ENCODE data around the gene ATP8B4. TPM values are rescaled to one million over a fixed set of nuclear protein-coding genes. Genes with fewer than 3 reads are reported as not detected.

The ATP8B4 gene
- total RNA-seq, 4 donors from 2014 or later = 5.2 to 24.3 (median 7.6) TPM

- no peaks in the 10 kb centered on the region for H3K27me3 ChIP-seq
- DNase-seq = no peak
- intact Hi-C loops (cut with DNase I) = no loop called here
- 81 to 83% methylated on average over 5 of the region's 5 CpGs for WGBS, 2 donors
- no peaks in the 10 kb centered on the region for H3K36me3 ChIP-seq
- no peak overlapping the region for H3K27ac ChIP-seq
- H3K9me3 ChIP-seq = no peaks in the 10 kb centered on the region
- TF ChIP-seq POLR2A (IDR thresholded peaks at IDR 0.05) (no peak), CTCF (IDR thresholded peaks at IDR 0.05) (no peak)
- no peak overlapping the region for H3K4me3 ChIP-seq (replicated peaks in 1 of 3)
- no peaks in the 10 kb centered on the region for H3K4me1 ChIP-seq
Measured at GRCh38 chr15:50050986-50051743, 67.9 kb downstream of the ATP8B4 start.

- intact Hi-C loops (cut with DNase I) = no loop called here
- Histone ChIP-seq H3K4me3 (replicated peaks in 1 of 3) (no peak overlapping the region), H3K27ac (no peak overlapping the region), H3K36me3 (no peaks in the 10 kb centered on the region), H3K4me1 (no peaks in the 10 kb centered on the region), H3K9me3 (no peaks in the 10 kb centered on the region), H3K27me3 (no peaks in the 10 kb centered on the region)
- no peak for TF ChIP-seq CTCF (IDR thresholded peaks at IDR 0.05)
- no peak for TF ChIP-seq POLR2A (IDR thresholded peaks at IDR 0.05)
- no peak for DNase-seq
Measured at GRCh38 chr15:50049871-50050270, 69.2 kb downstream of the ATP8B4 start.

GRCh38 chr15:50046867-50047266, 72.2 kb downstream of the ATP8B4 start:
- H3K27ac ChIP-seq = no peak overlapping the region
- H3K4me1 ChIP-seq = no peaks in the 10 kb centered on the region
- intact Hi-C loops (cut with DNase I) = no loop called here

GRCh38 chr15:50046159-50046558, 72.9 kb downstream of the ATP8B4 start:
- no peak overlapping the region for H3K27ac ChIP-seq
- no peaks in the 10 kb centered on the region for H3K36me3 ChIP-seq
- no peak for DNase-seq
- H3K9me3 ChIP-seq = no peaks in the 10 kb centered on the region
- H3K4me3 ChIP-seq (replicated peaks in 1 of 3) = no peak overlapping the region
- no peaks in the 10 kb centered on the region for H3K4me1 ChIP-seq
- no peaks in the 10 kb centered on the region for H3K27me3 ChIP-seq
- TF ChIP-seq CTCF (IDR thresholded peaks at IDR 0.05) = no peak
- no peak for TF ChIP-seq POLR2A (IDR thresholded peaks at IDR 0.05)
- intact Hi-C loops (cut with DNase I) = no loop called here
- WGBS, 2 donors = 79 to 85% methylated on average over 1 of the region's 1 CpG

More at GRCh38 chr15:50046867-50047266, 72.2 kb downstream of the ATP8B4 start:
- H3K36me3 ChIP-seq = no peaks in the 10 kb centered on the region
- no peaks in the 10 kb centered on the region for H3K27me3 ChIP-seq
- TF ChIP-seq POLR2A (IDR thresholded peaks at IDR 0.05) = no peak
- H3K4me3 ChIP-seq (replicated peaks in 1 of 3) = no peak overlapping the region
- DNase-seq = no peak
- no peaks in the 10 kb centered on the region for H3K9me3 ChIP-seq
- WGBS, 2 donors = 66 to 70% methylated on average over 2 of the region's 2 CpGs

GRCh38 chr15:50044904-50045303, 74.1 kb downstream of the ATP8B4 start:
- Histone ChIP-seq H3K9me3 (no peaks in the 10 kb centered on the region), H3K27me3 (no peaks in the 10 kb centered on the region), H3K27ac (no peak overlapping the region), H3K36me3 (no peaks in the 10 kb centered on the region), H3K4me3 (replicated peaks in 1 of 3) (no peak overlapping the region), H3K4me1 (no peaks in the 10 kb centered on the region)
- DNase-seq = no peak
- intact Hi-C loops (cut with DNase I) = no loop called here
- no peak for TF ChIP-seq CTCF (IDR thresholded peaks at IDR 0.05)
- 33 to 40% methylated on average over 2 of the region's 2 CpGs for WGBS, 2 donors

All from thyroid gland (tissue), 4 donors.